Measurements from ENCODE around the gene TRAT1.

TRAT1 gene

GRCh38 chr3:108822123-108822897, at the start of gene TRAT1:
Gene TRAT1, plus strand, starts transcription at chr3:108822786. Its CDS starts 142 bp downstream, at chr3:108822928.
- Histone ChIP-seq H3K27me3 (no peaks in the 10 kb centered on the region), H3K36me3 (no peaks in the 10 kb centered on the region), H3K27ac (no peak within 1 kb of the TSS), H3K4me3 (ENCODE audit: low read depth in 1 of 2, low read length in 1 of 2) (no peak within 1 kb of the TSS), H3K4me1 (ENCODE audit: control insufficient read depth in 1 of 2, insufficient read depth in 1 of 2, low read depth in 1 of 2, low read length in 1 of 2) (no peaks in the 10 kb centered on the region), H3K9me3 (no peaks in the 10 kb centered on the region)
- no peak for TF ChIP-seq CTCF (IDR thresholded peaks at IDR 0.05)

GRCh38 chr3:108775649-108776048, 46.9 kb upstream of the TRAT1 start:
- H3K36me3 ChIP-seq = no peaks in the 10 kb centered on the region
- no peak overlapping the region for H3K4me3 ChIP-seq (ENCODE audit: low read depth in 1 of 2, low read length in 1 of 2)
- TF ChIP-seq CTCF (IDR thresholded peaks at IDR 0.05) = no peak
- H3K4me1 ChIP-seq (ENCODE audit: control insufficient read depth in 1 of 2, insufficient read depth in 1 of 2, low read depth in 1 of 2, low read length in 1 of 2) = no peaks in the 10 kb centered on the region
- H3K9me3 ChIP-seq = no peaks in the 10 kb centered on the region
- no peak overlapping the region for H3K27ac ChIP-seq
- no peaks in the 10 kb centered on the region for H3K27me3 ChIP-seq

- Histone ChIP-seq H3K4me1 (ENCODE audit: control insufficient read depth in 1 of 2, insufficient read depth in 1 of 2, low read depth in 1 of 2, low read length in 1 of 2) (no peaks in the 10 kb centered on the region), H3K27me3 (no peaks in the 10 kb centered on the region), H3K36me3 (no peaks in the 10 kb centered on the region), H3K27ac (no peak overlapping the region), H3K9me3 (no peaks in the 10 kb centered on the region), H3K4me3 (ENCODE audit: low read depth in 1 of 2, low read length in 1 of 2) (no peak overlapping the region)
- no peak for TF ChIP-seq CTCF (IDR thresholded peaks at IDR 0.05)
Observed at GRCh38 chr3:108779496-108779895, 43.1 kb upstream of the TRAT1 start.

- Histone ChIP-seq H3K36me3 (no peaks in the 10 kb centered on the region), H3K9me3 (no peaks in the 10 kb centered on the region), H3K4me3 (ENCODE audit: low read depth in 1 of 2, low read length in 1 of 2) (no peak overlapping the region), H3K4me1 (ENCODE audit: control insufficient read depth in 1 of 2, insufficient read depth in 1 of 2, low read depth in 1 of 2, low read length in 1 of 2) (no peaks in the 10 kb centered on the region), H3K27me3 (no peaks in the 10 kb centered on the region), H3K27ac (no peak overlapping the region)
- TF ChIP-seq CTCF (IDR thresholded peaks at IDR 0.05) = no peak
Observed at GRCh38 chr3:108780235-108780634, 42.4 kb upstream of the TRAT1 start.

- H3K9me3 ChIP-seq = no peaks in the 10 kb centered on the region
- H3K4me1 ChIP-seq (ENCODE audit: control insufficient read depth in 1 of 2, insufficient read depth in 1 of 2, low read depth in 1 of 2, low read length in 1 of 2) = no peaks in the 10 kb centered on the region
- no peaks in the 10 kb centered on the region for H3K27me3 ChIP-seq
- no peaks in the 10 kb centered on the region for H3K36me3 ChIP-seq
- H3K4me3 ChIP-seq (ENCODE audit: low read depth in 1 of 2, low read length in 1 of 2) = no peak overlapping the region
- H3K27ac ChIP-seq = no peak overlapping the region
- no peak for TF ChIP-seq CTCF (IDR thresholded peaks at IDR 0.05)
Observed at GRCh38 chr3:108791473-108791872, 31.1 kb upstream of the TRAT1 start.

Measured in neutrophil (primary cell).